ENCODE results near the gene SAMD4B.
A peak's percentile ranks its signal among the peaks of the same experiment; 100 is the strongest.
"Not testable (repeated sequence)": the region's sequence is repeated elsewhere in the genome, so short reads cannot be mapped to it uniquely, and the experiment has no call there.

Gene SAMD4B

DNA sequence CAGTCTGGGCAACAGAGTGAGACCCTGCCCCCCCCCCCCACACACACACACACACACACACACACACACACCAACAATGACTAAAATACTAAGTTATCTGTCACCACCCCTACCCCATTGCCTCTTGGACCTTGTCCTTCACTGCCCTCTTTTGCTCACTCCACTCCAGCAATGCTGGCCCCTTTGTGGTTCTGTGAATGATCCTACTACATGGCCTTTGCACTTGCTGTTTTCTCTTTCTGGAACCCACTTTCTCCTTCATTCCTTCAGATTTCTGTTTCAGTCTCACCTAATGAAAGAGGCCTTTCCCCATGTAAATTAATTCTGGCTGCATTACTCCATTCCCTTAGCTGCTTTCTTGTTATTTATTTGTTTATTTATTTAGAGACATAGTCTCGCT is 2.5 kb upstream of the SAMD4B start:
- DNase-seq, result no peak

DNA sequence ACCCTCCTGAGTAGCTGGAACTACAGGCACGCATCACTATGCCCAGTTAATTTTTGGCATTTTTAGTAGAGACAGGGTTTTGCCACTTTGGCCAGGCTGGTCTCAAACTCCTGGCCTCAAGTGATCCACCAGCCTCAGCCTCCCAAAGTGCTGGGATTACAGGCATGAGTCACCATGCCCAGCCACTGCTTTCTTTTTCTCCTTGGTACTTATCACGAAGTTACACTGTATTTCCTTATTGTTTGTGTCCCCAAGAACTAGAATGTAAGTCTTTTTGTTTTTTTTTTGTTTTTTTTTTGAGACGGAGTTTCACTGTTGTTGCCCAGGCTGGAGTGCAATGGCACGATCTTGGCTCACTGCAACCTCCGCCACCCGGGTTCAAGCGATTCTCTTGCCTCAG is 2.1 kb upstream of the SAMD4B start:
- not testable (repeated sequence) for DNase-seq

DNA sequence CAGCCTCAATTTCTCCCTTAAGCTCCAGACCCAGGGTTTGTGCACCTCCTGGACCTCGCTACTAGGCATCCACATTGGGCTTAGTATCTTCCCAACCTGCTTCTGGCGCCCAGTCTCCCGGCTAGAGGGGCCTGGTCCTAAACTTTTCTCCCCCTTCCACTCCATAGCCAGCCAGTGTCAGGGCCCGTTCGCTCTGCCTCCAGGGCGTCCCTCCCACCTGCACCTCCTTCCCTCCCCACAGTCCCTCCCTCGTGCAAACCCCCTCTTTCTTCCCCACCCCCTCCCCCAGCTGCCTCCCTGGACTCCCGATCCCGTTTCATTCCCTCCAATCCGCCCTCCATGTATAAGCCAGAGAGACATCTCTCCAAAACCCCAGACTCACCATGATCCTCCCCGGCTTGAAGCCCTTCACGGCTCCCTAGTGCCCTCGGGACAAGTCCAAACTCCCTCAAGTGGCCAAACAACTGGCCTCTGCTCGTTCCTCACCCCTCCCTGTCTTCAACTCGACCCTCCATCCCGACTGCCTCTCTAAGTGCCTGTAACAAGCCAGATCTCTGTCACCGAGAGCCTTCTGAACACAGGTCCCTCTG is 997 bp upstream of the SAMD4B start:
- DNase-seq, result peak; percentile 65 to 77

DNA sequence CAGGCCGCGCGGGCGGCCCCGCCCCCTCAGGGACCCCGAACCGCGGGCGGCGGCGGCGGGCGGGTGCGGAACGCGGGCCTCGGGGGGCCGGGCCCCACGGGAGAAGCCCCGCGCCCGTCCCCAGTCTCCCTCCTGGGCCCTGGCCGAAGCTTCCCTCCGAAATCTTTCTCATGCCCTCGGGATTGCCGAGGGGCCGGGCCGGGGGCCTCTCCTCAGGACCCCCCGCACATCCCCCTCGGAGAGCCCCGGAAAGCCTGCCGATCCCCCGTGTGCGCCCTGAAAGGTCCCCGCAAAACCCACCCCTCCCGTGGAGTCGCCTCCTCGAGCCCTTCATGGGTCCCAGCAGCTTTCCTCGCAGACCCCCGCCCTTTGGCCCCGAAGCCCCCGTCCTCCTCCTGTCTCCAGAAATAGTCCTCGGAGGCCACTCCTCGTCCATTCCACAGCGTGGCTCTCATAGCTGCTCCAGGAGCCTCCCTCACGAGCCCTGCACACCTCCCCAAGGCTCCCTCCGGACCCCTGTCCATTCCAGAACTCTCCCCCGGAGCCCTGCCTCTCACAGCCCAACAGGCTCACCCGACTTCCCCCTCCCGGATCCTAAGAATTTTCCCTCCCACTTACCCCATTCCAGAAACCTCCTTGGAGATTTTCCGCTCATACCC is 555 bp downstream of the SAMD4B start:
- no peak for DNase-seq

DNA sequence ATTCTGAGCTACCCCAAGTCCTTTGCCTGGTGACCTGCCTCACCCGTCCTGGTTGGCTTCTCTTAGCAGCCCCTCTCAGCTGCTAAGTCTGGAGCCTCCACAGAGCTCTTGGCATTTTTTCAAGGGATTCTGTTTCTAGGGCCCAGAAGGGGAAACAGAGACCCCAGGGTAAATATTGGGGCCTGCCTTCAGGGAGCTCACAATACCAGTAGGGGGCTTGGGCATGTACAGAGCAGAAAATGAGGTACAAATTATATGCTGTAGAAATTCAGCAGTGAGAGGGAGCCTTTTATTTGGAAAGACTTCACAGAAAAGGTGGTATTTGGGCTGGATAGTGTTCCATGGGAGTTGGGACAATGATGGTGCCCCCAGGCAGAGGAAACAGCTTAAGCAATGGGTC is 3.7 kb downstream of the SAMD4B start:
- peak in 1 of 2 experiments; percentile 15 for DNase-seq

DNA sequence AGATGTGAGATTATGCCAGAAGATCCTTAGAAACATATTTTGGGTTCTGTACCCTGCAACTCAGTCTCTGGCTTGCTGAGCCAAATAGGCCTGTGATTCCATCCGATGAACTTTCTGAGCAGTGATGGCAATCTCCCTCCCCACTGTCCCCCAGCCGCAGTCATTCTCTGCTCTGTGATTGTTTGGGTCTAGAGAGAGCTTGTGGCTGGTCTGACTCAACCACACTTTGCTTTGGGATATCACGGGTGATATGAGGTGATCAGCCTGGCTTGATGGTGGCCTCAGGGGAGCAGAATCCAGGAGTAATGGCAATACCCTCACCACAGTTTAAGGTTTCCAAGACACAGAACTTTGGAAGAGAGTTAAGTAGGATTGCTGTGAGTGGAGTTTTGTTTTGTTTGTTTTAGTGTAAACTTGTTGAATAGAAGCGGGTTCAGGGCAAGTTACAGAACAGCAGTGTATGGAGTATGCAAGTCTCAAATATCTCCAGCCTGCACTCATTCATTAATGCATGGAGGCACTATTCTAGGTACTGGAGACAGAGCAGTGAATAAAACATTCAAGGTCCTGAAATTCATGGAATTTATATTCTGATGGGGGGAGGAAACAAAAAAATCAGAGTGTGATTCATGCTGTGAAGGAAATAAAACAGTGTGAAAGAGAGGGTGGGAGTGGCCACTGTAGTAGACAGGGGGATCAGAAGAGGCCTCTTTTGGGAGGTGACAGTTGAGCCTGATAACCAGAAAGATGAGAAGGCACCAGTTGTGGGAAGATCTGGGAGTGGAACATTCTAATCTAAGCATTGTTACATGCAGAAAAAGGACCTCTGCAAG is 5.3 kb downstream of the SAMD4B start:
- DNase-seq, result no peak

DNA sequence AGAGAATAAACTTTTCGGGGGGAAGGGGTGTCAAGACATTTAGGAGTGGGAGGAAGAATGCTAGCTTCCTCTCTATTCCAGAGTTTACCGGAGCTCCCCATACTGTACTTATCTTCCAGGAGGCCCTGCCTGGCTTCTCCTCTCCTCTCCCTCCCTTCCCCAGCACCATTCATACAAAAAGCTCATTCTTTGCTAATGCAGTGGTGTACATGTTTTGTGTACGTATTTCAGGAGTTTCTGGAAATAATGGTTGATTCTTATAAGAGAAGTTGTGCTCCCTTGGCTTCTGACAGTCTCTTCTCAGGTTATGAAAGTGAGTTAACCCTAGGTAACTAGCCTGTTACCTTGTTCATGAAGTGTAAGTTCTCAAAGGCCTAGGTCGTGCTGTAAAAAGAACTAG is 7.1 kb downstream of the SAMD4B start:
- DNase-seq, result no peak

DNA sequence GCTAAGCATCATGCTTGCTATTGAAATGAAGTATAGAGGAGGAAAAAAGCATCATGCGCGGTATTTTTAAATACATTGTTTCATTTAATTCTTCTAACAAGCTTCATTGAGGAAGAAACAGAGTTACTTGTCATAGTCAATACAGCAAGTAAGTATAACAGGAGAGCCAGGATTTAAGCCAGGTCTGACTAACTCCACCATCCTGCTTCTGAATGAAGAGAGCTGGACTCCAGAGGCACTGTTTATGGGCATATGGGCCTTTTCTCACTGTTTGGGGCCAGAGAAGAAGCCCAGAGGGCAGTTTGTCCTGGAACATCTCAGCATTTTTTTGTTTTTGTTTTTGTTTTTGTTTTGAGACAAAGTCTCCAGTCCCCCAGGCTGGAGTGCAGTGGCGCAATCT is 7.9 kb downstream of the SAMD4B start:
- no peak for DNase-seq

DNA sequence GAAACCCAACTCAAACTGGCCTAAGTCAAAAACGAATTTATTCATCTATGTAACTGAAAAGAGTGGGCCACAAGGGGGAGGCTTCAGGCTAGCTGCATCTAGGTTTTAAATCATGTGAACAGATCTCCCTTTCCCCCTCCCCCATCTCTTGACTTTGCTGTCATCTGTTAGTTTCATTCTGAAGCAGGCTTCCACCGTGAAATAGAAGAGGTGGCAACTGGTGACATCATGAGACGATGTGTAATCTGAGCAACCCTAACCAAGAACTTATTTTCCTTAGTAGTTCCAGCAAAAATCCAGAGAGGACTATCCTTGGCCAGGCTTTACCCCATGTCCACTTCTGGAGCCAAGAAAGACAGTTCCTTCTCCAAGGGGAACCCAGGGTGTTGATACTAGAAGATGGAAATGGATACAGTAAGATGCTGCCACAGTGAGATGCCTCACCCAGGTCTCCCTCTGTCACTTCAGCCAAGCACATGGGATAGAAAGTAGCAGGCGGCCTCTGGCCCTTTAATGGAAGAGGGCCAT is 9.4 kb downstream of the SAMD4B start:
- DNase-seq, result peak in 1 of 2 experiments; percentile 5

DNA sequence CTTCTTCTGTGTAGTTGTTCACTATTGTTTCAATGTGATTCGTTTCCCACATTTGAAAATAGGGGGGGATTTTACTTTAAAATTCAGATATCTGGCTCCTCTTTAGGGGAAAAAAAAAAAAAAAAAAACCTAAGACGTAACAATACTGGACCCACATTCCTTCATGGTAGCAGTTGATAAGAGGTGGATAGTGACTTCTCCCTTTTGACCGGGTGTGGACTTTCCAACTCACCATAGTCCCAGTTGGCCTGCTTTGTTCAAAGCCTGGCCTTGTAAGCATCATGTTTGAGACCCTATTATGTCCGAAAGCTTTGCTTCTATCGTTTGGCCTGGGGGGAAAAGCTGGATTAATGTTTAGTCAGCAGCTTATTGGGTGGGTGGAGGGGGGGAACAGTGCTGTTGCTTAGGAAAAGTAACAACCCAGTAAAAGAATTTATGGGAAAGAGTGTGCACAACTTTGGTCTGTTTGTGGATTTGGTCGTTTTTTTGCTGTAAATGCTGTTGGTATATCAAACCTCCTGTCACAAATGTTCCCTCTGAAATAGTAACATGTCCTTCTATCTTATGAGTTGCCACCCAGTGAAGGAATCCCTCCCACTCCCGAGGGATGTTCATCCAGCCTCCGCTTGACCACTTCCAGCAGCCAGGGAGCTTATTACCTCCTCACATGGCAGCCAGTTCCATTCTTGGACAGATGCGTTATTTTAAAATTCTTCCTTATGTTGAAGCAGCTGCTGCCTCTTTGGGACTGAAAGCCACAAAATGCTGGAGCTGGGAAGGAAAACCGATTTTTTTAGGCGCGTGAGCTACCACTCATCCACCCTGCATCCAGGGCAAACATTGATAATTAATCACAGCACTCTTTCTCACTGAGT is 10.4 kb downstream of the SAMD4B start:
- DNase-seq, result no peak

DNA sequence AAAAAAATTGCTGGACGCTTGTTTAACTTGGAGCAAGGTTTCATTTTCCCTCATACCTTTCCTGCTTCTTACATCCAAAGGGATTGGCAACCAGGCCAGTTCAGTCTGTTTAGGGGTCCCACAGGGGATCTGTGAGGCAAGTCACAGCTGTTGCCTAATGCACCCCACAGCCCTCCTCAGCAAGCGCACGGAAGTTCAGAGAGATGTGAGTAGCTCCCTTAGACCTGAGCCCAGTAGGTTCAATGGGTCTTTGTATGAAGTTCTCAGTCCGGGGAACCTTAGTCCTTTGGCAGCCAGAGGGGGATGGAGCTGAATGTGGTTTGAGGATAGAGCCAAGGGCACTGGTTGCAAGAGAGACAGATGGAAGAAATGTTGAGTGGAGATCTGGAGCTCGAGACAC is 13.0 kb downstream of the SAMD4B start:
- DNase-seq, result no peak

DNA sequence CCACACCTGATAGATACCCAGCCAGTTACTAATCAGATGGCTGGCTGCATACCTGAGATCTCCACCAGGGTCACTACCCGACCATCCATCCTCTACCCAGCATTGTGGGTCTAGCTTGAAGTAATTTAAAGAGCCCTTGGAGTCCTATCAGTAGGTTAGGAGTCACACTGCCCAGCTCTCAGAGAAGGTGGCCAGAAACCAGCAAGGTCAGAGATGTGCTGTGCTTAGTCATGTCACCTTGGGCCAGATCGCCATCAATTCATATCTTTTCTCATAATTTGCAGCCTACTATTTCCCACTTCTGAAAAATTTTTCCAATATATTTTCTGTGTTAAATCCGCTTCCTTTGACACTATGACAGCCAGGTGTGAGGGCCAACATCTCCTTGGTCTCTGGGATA is 13.9 kb downstream of the SAMD4B start:
- no peak for DNase-seq

DNA sequence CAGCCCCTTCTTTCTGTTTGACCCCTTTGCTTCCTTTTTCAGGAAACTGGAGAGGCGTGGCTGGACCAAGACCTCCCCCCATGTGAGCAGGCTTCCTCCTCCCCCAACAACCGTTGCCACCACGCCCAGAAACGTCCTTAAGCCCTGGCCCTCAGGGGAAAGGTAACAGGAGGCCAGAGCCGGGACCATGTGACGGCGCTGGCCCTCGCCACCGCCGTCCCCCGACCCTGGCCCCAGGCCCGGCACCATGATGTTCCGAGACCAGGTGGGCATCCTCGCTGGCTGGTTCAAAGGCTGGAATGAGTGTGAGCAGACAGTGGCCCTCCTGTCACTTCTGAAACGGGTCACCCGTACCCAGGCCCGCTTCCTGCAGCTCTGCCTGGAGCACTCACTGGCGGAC is 14.4 kb downstream of the SAMD4B start:
- DNase-seq, result no peak

DNA sequence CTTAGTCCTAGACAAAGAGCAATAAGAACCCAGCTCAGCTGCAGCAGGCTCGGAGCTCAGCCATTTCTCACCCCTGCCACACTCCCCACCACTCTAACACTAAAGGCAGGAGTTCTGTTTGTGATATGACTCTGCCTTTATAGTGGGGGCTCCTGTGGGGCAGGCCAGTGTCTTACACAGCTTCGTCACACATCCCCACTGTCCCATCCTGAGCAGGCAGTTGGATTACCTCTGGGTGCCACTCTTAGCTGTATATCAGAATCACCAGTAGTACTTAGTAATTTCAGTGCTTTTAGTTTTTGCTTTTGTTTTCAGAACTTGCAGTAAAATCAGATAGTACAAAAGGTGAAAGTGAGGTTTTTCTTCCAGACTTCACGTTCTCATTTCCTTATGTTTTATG is 16.8 kb downstream of the SAMD4B start:
- DNase-seq, result no peak

DNA sequence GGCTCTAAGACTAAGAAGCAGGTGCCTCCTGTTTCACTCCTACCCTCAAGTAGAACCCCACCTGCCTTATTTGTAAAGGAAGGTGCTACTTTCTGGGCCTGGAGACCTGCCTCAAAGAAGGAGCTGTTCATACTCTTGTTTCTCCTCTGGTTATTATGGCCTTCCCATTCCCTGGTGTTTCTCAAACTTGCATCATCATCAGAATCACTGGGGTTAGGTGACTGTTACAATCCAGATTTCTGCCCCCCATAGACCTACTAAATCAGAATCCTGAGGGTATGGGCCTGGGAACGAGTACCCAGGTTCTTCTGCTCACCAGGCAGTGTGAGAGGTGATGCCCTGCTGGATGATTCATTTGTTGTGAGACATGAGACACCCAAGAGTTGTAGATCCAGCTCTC is 18.4 kb downstream of the SAMD4B start:
- DNase-seq, result no peak

DNA sequence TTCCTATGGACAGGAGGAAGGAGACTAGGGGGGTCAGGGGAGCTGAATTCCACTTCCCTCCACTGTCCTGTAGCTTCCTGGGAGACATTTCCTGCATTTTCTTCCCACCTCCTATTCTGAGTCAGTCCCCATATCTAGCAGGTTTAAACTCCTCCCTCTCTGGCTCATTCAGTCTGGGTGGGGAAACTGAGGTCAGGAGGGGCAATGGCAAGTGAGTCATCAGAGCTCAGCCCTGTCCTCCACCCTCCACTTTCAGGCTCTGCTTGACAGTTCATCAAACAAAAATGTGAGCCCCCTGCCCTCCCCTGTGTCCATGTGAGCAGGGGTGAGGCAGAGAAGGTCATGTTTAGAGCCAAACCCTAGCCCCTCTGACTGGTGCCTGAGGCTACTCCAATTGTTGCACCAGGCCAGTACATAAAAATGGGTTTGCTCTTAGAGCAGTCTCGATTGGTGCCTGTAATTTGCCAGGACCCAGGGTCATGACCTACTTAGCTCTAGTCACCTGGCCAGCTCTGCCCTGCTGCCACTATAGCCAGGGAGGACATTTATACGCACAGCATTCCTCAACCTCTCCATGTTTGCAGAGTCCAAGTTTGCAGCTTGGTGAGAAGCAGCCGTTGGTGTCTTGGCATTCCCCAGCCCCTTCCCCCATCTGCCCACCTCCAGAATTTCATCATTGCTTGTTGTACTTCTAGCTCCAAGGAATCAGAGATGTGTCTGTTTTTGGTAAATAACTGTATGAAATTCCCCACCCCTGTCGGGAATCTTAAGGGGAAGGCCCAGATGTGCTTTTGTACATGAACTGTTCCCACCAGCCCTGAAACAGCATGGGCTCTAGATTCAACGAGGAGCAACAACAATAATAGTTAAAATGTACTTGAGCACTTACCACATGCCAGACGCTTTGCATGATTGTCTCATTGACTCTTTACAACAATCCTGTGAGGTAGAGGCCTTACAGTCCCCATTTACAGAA is 20.7 kb downstream of the SAMD4B start:
- DNase-seq, result no peak

DNA sequence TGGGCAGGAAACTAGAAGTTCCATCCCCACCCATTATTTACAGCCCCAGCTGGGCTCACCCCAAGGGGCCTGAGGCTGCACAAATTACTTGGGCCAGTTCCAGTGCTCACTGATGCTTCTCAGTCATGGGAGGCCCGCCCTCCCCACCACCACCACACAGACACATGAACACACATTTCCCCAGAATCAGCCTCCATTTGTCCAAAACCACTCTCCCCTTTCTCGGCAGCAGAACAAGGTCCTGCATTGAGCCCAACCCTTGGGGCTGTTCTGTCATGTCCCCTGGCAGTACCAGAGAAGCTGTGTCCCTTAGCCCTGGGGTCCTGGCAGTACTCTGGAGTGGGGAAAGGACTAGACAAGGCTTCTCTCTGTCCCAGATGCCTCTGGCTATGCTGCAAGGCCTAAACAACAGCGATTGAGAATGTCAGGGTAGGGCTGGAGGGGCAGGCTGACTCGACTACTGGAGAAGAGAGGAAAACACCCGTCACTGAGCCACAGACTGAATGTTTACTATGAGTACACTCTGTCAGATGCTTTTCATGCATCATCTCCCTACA is 21.8 kb downstream of the SAMD4B start:
- no peak for DNase-seq

DNA sequence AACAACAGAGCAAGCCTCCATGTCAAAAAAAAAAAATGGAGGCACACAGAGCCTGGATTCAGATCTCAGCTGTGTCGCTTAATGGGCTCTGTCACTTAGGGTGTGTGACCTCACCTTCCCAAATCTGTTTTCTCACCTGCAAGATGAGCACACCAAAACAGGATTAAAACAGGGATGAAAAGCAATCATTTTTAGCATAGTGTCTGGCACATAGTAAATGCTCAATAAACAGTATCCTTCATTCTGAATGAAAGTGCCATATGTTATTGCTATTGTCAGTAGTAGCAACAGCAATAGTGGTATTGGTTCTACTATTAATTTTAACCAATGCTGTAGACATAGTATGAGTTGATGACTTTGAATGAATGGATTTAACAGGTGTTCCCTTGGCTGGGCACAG is 23.3 kb downstream of the SAMD4B start:
- no peak for DNase-seq

DNA sequence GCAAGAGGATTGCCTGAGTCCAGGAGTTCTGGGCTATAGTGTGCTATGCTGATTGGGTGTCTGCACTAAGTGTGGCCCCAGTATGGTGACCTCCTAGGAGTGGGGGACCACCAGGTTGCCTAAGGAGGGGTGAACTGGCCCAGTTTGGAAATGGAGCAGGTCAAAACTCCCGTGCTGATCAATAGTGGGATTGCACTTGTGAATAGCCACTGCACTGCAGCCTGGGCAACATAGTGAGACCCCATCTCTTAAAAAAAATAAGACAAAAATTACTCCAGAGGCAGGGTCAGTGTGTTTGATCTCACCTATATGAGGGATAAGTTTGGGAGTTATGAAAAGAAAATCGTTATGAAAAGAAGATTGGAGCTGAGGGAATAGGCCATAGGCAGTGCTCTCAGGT is 27.0 kb downstream of the SAMD4B start:
- DNase-seq, result no peak

DNA sequence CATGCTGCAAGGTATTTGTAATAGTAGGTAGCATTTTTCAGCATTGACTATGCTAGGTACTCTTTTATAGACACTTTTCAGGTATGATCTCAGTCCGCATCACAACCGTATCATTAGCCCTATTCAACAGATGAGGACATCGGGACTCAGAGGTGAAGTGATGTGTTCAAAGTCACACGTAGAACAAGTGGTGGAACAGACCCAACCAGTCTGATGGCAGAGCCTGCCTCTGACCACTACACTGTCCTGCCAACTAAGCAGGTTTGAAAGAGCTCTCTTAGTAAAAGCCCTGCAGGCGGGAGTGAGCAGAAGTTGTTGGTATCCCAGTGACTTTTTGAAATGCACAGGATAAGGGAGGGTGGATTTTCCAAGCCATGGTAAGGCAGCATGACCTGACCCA is 28.5 kb downstream of the SAMD4B start:
- DNase-seq, result no peak

DNA sequence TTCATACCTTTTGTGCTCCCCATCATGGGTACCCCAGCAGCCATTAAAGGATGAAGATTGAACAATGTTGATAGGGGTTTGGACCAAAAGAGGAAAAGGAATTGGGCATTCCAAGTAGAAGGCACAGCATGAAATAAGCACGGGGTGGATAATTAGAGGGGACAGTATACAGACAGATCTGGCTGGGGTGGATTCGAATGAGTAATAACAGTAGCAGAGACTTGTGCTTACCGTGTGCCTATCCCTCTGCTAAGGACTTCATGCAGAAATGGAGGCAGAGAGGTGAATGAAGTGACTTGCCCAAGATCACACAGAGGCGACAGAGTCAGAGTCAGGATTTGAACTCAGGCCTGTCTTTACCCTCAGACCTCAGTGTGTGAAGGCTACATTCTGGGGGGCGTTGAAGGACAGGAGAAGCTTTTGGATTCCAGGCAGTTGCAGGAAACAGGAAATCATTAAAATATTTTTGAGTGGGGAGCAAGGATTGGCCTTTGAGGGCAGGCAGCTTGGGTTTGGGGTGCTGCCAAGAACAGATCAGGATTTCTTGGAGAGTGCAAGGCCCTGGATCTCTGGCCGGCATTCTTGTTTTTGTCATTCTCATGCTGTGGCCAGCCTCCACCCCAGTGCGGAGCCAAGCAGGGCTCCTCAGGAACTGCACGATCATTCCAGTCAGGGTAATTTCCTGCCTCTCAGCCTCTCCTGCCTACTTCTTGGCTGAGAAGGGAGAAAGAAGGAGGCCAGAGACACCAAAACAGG is 30.0 kb downstream of the SAMD4B start:
- no peak for DNase-seq
